WTC11 (cell line): ENCODE data around the gene B3GALT5. TPM values are rescaled to one million over a fixed set of nuclear protein-coding genes. Genes with fewer than 3 reads are reported as not detected.

ENCODE experiments used
- ATAC-seq: fragments of 200-7000 bp; cut with Tn5 transposase; 2 replicates; pipeline ENCODE4 v1.10.0; 2021; ENCODE audit warnings: mild to moderate bottlenecking, moderate library complexity
- CTCF ChIA-PET: fragments of 300-600 bp; sonication (Branson Sonifier 250); formaldehyde crosslinking; loops from one replicate; lab custom pipeline; 2021; ENCODE audit warnings: antibody characterized with exemption; lab: Charles Lee
- POLR2A ChIA-PET: fragments of 350-600 bp; sonication (Branson Sonifier 250); formaldehyde crosslinking; loops from one replicate; lab custom pipeline; 2021; ENCODE audit warnings: antibody characterized with exemption; lab: Charles Lee
- DNase-seq: peaks from one replicate; pipeline ENCODE4 v3.0.0; 2021; ENCODE audit warnings: low spot score
- H3K27ac Mint-ChIP-seq: 2 replicates; pipeline ENCODE4 v1.8.0; 2021; ENCODE audit warnings: mixed read lengths
- H3K27me3 Mint-ChIP-seq: 2 replicates; pipeline ENCODE4 v1.8.0; 2021; ENCODE audit warnings: low read depth, mild to moderate bottlenecking, moderate library complexity, mixed read lengths
- H3K36me3 Mint-ChIP-seq: 2 replicates; pipeline ENCODE4 v1.8.0; 2021; ENCODE audit warnings: mixed read lengths
- H3K4me1 Mint-ChIP-seq: 2 replicates; pipeline ENCODE4 v1.8.0; 2022; ENCODE audit warnings: mixed read lengths
- H3K4me3 Mint-ChIP-seq: 2 replicates; pipeline ENCODE4 v1.8.0; 2021; ENCODE audit warnings: mild to moderate bottlenecking, moderate library complexity, mixed read lengths
- H3K9me3 Mint-ChIP-seq: 2 replicates; pipeline ENCODE4 v1.8.0; 2021; ENCODE audit warnings: mixed read lengths
- ELF4 ChIP-seq: sonication (generic); formaldehyde crosslinking; IDR thresholded peaks from 2 replicates; pipeline ENCODE4 v1.8.1; 2022; ENCODE audit warnings: low read depth, mild to moderate bottlenecking, moderate library complexity, missing genetic modification reagents
- EMX1 ChIP-seq: fragments of 250-450 bp; sonication (Bioruptor Pico); IDR thresholded peaks from 2 replicates; pipeline ENCODE4 v1.8.0; 2021; ENCODE audit warnings: mild to moderate bottlenecking
- GTF2I ChIP-seq: fragments of 250-450 bp; sonication (Bioruptor Pico); conservative IDR thresholded peaks from 2 replicates; pipeline ENCODE4 v1.4.0; 2021; ENCODE audit warnings: mild to moderate bottlenecking
- KAT7 ChIP-seq: sonication (generic); formaldehyde crosslinking; IDR thresholded peaks from 2 replicates; pipeline ENCODE4 v1.8.1; 2023; ENCODE audit warnings: missing genetic modification reagents, mild to moderate bottlenecking, borderline replicate concordance
- NFE2L1 ChIP-seq: sonication (generic); formaldehyde crosslinking; IDR thresholded peaks from 2 replicates; pipeline ENCODE4 v1.8.1; 2023; ENCODE audit warnings: missing genetic modification reagents
- NFYB ChIP-seq: sonication (generic); formaldehyde crosslinking; conservative IDR thresholded peaks from 2 replicates; pipeline ENCODE4 v1.8.0; 2022; ENCODE audit warnings: low read depth, missing genetic modification reagents
- RELA ChIP-seq: sonication (generic); formaldehyde crosslinking; IDR thresholded peaks from 2 replicates; pipeline ENCODE4 v1.8.1; 2022; ENCODE audit warnings: missing genetic modification reagents, mild to moderate bottlenecking, borderline replicate concordance
- ZNF232 ChIP-seq: sonication (generic); formaldehyde crosslinking; IDR thresholded peaks from 2 replicates; pipeline ENCODE4 v1.8.0; 2022; ENCODE audit warnings: mild to moderate bottlenecking, missing genetic modification reagents
- ZNF396 ChIP-seq: fragments of 250-450 bp; sonication (Bioruptor Pico); IDR thresholded peaks from 2 replicates; pipeline ENCODE4 v1.8.0; 2021; ENCODE audit warnings: mild to moderate bottlenecking, moderate library complexity, borderline replicate concordance
- total RNA-seq: library from RNA; stranded (reverse); gene quantifications from 3 replicates; pipeline ENCODE4 v1.2.3, GENCODE V29; 2021
- TF ChIP-seq, protein P1 (sequence below): fragments of 250-450 bp; sonication (Bioruptor Pico); IDR thresholded peaks from 2 replicates; pipeline ENCODE4 v2.1.2; 2022; ENCODE audit warnings: mild to moderate bottlenecking, moderate library complexity
- TF ChIP-seq, protein P2 (sequence below): fragments of 250-450 bp; sonication (Bioruptor Pico); IDR thresholded peaks from 2 replicates; pipeline ENCODE4 v1.9.0; 2021; ENCODE audit warnings: mild to moderate bottlenecking, borderline replicate concordance
- TF ChIP-seq, protein P3 (sequence below): sonication (generic); formaldehyde crosslinking; IDR thresholded peaks from 2 replicates; pipeline ENCODE4 v1.8.1; 2023; ENCODE audit warnings: mild to moderate bottlenecking, moderate library complexity, missing genetic modification reagents
- TF ChIP-seq, protein P4 (sequence below): fragments of 250-450 bp; sonication (Bioruptor Pico); conservative IDR thresholded peaks from 2 replicates; pipeline ENCODE4 v1.9.0; 2021; ENCODE audit warnings: mild to moderate bottlenecking
- TF ChIP-seq, protein P5 (sequence below): fragments of 200-600 bp; IDR thresholded peaks from 2 replicates; pipeline ENCODE4 v1.8.0; 2022; ENCODE audit warnings: antibody characterized with exemption
- TF ChIP-seq, protein P6 (sequence below): sonication (generic); formaldehyde crosslinking; IDR thresholded peaks from 2 replicates; pipeline ENCODE4 v1.8.1; 2023; ENCODE audit warnings: mild to moderate bottlenecking, missing genetic modification reagents, moderate library complexity

The B3GALT5 gene
- total RNA-seq, 1 experiment from 2014 or later = 25.8 TPM

DNA sequence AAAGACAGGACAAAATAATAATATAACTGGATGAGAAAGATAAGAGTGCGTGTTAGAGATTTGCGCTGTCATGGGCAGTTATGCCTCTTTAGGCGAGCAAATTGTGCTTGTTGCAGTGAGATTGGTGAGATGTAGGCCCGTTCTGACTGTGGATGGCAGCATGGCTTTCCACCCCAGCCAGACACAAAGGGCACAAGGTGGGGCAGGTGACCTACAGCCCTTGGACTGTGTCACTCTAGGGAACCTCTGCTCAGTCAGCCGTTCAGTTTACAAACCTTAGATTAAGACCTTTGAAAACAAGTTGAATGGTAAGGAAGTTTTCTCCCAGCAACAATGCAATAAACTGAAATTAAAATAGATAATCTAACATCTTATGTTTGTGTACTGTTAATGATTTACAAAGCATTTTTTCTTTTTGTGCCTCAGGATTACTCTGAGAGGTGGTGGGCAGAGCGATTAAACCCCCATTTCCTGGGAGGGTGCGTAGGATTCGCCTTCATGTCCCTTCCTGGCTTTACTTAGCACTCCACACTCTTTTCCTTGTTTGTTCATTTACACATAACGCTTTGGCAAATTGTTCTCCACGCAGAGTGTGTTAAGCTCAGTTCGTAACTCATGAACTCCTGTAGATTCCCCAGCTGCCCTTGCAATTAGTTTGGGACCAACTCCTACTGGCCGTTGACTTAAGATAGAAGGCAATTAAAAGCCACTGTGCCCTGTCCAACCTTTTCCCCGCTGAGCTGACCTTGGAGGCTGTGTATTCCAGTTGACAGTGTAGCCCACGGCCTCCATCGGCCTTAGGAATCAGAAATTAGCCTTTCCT lies 74.1 kb downstream of the B3GALT5 start:
- CTCF ChIA-PET = interaction anchor here (1.0 to 1.5 kb wide), 3 partner anchors 11 to 16 kb away, joined by 3 to 5 read pairs (median 5); no protein-coding TSS in a partner anchor
- Mint-ChIP-seq H3K27me3 (no peaks in the 10 kb centered on the region), H3K27ac (peak overlapping the region; percentile 83), H3K9me3 (peaks cover 29% of the 10 kb centered on the region), H3K4me1 (peaks cover 20% of the 10 kb centered on the region), H3K4me3 (no peak overlapping the region), H3K36me3 (peaks cover 26% of the 10 kb centered on the region)
- TF ChIP-seq NFYB (CRISPR knock-in tag) (no peak), ZNF232 (CRISPR knock-in tag) (no peak), ELF4 (CRISPR knock-in tag) (no peak), ZNF396 (CRISPR knock-in tag) (no peak), NFE2L1 (CRISPR knock-in tag) (no peak), GTF2I (CRISPR knock-in tag) (no peak), RELA (CRISPR knock-in tag) (no peak), EMX1 (CRISPR knock-in tag) (no peak), KAT7 (CRISPR knock-in tag) (no peak)
- TF ChIP-seq, protein P1, sequence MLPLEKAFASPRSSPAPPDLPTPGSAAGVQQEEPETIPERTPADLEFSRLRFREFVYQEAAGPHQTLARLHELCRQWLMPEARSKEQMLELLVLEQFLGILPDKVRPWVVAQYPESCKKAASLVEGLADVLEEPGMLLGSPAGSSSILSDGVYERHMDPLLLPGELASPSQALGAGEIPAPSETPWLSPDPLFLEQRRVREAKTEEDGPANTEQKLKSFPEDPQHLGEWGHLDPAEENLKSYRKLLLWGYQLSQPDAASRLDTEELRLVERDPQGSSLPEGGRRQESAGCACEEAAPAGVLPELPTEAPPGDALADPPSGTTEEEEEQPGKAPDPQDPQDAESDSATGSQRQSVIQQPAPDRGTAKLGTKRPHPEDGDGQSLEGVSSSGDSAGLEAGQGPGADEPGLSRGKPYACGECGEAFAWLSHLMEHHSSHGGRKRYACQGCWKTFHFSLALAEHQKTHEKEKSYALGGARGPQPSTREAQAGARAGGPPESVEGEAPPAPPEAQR (CRISPR knock-in tag) = no peak
- TF ChIP-seq, protein P2, sequence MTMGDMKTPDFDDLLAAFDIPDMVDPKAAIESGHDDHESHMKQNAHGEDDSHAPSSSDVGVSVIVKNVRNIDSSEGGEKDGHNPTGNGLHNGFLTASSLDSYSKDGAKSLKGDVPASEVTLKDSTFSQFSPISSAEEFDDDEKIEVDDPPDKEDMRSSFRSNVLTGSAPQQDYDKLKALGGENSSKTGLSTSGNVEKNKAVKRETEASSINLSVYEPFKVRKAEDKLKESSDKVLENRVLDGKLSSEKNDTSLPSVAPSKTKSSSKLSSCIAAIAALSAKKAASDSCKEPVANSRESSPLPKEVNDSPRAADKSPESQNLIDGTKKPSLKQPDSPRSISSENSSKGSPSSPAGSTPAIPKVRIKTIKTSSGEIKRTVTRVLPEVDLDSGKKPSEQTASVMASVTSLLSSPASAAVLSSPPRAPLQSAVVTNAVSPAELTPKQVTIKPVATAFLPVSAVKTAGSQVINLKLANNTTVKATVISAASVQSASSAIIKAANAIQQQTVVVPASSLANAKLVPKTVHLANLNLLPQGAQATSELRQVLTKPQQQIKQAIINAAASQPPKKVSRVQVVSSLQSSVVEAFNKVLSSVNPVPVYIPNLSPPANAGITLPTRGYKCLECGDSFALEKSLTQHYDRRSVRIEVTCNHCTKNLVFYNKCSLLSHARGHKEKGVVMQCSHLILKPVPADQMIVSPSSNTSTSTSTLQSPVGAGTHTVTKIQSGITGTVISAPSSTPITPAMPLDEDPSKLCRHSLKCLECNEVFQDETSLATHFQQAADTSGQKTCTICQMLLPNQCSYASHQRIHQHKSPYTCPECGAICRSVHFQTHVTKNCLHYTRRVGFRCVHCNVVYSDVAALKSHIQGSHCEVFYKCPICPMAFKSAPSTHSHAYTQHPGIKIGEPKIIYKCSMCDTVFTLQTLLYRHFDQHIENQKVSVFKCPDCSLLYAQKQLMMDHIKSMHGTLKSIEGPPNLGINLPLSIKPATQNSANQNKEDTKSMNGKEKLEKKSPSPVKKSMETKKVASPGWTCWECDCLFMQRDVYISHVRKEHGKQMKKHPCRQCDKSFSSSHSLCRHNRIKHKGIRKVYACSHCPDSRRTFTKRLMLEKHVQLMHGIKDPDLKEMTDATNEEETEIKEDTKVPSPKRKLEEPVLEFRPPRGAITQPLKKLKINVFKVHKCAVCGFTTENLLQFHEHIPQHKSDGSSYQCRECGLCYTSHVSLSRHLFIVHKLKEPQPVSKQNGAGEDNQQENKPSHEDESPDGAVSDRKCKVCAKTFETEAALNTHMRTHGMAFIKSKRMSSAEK (CRISPR knock-in tag) = no peak
- TF ChIP-seq, protein P3, sequence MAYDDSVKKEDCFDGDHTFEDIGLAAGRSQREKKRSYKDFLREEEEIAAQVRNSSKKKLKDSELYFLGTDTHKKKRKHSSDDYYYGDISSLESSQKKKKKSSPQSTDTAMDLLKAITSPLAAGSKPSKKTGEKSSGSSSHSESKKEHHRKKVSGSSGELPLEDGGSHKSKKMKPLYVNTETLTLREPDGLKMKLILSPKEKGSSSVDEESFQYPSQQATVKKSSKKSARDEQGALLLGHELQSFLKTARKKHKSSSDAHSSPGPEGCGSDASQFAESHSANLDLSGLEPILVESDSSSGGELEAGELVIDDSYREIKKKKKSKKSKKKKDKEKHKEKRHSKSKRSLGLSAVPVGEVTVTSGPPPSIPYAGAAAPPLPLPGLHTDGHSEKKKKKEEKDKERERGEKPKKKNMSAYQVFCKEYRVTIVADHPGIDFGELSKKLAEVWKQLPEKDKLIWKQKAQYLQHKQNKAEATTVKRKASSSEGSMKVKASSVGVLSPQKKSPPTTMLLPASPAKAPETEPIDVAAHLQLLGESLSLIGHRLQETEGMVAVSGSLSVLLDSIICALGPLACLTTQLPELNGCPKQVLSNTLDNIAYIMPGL = no peak
- TF ChIP-seq, protein P4, sequence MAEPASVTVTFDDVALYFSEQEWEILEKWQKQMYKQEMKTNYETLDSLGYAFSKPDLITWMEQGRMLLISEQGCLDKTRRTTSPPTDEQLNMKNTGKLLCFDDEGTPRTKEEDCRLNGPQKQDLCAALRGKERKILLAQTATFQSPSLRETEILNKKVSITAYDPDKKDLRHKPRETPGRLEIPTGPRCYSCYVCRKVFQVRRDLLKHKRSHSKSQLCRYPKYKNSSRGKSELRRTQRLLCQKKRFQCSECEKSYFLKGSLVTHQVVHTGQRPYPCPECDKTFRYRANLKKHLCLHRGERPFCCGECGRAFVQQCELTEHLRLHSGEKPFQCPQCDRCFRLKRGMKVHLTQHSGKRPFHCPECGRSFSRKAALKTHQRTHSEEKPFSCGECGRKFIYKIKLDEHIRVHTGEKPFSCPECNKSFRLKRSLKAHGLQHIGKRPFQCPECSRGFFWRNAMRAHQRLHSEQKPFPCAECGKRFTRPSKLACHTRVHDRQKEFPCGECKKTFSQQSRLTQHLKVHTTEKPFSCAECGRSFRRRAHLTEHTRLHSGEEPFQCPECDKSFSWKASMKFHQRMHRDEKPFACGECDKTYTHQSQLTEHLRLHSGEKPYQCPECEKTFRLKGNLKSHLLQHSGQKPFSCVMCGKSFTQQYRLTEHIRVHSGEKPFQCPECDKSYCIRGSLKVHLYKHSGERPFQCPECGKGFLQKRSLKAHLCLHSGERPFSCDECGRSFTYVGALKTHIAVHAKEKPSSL (CRISPR knock-in tag) = no peak
- TF ChIP-seq, protein P5, sequence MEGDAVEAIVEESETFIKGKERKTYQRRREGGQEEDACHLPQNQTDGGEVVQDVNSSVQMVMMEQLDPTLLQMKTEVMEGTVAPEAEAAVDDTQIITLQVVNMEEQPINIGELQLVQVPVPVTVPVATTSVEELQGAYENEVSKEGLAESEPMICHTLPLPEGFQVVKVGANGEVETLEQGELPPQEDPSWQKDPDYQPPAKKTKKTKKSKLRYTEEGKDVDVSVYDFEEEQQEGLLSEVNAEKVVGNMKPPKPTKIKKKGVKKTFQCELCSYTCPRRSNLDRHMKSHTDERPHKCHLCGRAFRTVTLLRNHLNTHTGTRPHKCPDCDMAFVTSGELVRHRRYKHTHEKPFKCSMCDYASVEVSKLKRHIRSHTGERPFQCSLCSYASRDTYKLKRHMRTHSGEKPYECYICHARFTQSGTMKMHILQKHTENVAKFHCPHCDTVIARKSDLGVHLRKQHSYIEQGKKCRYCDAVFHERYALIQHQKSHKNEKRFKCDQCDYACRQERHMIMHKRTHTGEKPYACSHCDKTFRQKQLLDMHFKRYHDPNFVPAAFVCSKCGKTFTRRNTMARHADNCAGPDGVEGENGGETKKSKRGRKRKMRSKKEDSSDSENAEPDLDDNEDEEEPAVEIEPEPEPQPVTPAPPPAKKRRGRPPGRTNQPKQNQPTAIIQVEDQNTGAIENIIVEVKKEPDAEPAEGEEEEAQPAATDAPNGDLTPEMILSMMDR = no peak
- TF ChIP-seq, protein P6, sequence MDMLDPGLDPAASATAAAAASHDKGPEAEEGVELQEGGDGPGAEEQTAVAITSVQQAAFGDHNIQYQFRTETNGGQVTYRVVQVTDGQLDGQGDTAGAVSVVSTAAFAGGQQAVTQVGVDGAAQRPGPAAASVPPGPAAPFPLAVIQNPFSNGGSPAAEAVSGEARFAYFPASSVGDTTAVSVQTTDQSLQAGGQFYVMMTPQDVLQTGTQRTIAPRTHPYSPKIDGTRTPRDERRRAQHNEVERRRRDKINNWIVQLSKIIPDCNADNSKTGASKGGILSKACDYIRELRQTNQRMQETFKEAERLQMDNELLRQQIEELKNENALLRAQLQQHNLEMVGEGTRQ = no peak
- POLR2A ChIA-PET = no interaction called here
- ATAC-seq (peak; percentile 22; the same call in 1 of the 2 replicates), DNase-seq (no peak)
